ENCODE results near the gene PTGIS.

PTGIS gene

GRCh38 chr20:49581482-49581881 lies 13.5 kb upstream of the PTGIS start:
- H3K4me3 ChIP-seq (ENCODE audit: low read depth, low read length), result no peak overlapping the region
- no peak for TF ChIP-seq CTCF (IDR thresholded peaks at IDR 0.05; ENCODE audit: insufficient read depth, low read depth, low read length, missing control alignments)
- no peak for DNase-seq (ENCODE audit: low read depth)

- TF ChIP-seq CTCF (IDR thresholded peaks at IDR 0.05; ENCODE audit: insufficient read depth, low read depth, low read length, missing control alignments), result no peak
- no peak overlapping the region for H3K4me3 ChIP-seq (ENCODE audit: low read depth, low read length)
- DNase-seq (ENCODE audit: low read depth), result no peak
These were observed 12.9 kb upstream of the PTGIS start for GRCh38 chr20:49580813-49581174.

GRCh38 chr20:49579874-49580812 lies 12.2 kb upstream of the PTGIS start:
- H3K4me3 ChIP-seq (ENCODE audit: low read depth, low read length), result no peak overlapping the region
- no peak for TF ChIP-seq CTCF (IDR thresholded peaks at IDR 0.05; ENCODE audit: insufficient read depth, low read depth, low read length, missing control alignments)
- no peak for DNase-seq (ENCODE audit: low read depth)

- no peak for TF ChIP-seq CTCF (IDR thresholded peaks at IDR 0.05; ENCODE audit: insufficient read depth, low read depth, low read length, missing control alignments)
- no peak for DNase-seq (ENCODE audit: low read depth)
These were observed 11.3 kb upstream of the PTGIS start for GRCh38 chr20:49579195-49579594.

GRCh38 chr20:49578436-49578835 lies 10.5 kb upstream of the PTGIS start:
- TF ChIP-seq CTCF (IDR thresholded peaks at IDR 0.05; ENCODE audit: insufficient read depth, low read depth, low read length, missing control alignments), result no peak
- DNase-seq (ENCODE audit: low read depth), result no peak
- H3K4me3 ChIP-seq (ENCODE audit: low read depth, low read length), result no peak overlapping the region

More at GRCh38 chr20:49579195-49579594, 11.3 kb upstream of the PTGIS start:
- H3K4me3 ChIP-seq (ENCODE audit: low read depth, low read length), result no peak overlapping the region

GRCh38 chr20:49575551-49576060 lies 7.7 kb upstream of the PTGIS start:
- DNase-seq (ENCODE audit: low read depth), result no peak
- H3K4me3 ChIP-seq (ENCODE audit: low read depth, low read length), result no peak overlapping the region
- no peak for TF ChIP-seq CTCF (IDR thresholded peaks at IDR 0.05; ENCODE audit: insufficient read depth, low read depth, low read length, missing control alignments)

All from GM12865 (cell line).